Measurements from ENCODE around the gene USH2A.

DNA sequence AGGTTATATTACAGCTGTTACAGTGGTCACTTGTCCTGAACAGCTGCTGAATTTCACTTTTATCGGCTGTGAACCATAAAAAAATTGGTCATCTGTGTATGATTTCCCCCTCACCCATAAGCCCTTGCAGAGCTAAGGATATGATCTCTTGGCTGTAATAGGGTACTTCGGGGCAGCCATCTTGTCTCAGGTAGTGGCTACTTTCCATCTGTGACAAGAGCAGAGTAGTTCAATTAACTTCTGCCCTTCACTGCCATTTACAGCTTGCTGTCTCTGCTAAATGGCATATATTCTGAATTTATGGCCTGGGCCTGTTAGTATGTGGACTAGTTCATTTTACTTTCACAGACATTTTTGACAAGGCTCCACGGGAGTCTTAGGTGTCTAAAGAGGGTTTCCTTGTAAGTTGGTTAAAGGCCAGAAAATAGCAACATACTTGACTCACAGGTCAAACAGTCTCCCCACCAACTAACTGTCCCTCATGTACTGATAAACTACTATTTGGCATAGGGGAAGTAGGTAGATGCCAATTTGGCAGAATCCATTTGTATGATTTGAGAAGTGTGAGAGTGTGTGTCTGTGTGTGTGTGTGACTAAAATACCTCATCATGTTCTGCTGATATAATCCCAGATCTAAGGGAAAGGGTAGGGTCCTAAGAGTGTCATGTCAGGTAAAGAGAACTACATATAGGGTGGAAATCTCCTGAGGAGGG lies 704.5 kb downstream of the USH2A start:
- TF ChIP-seq, protein P1, sequence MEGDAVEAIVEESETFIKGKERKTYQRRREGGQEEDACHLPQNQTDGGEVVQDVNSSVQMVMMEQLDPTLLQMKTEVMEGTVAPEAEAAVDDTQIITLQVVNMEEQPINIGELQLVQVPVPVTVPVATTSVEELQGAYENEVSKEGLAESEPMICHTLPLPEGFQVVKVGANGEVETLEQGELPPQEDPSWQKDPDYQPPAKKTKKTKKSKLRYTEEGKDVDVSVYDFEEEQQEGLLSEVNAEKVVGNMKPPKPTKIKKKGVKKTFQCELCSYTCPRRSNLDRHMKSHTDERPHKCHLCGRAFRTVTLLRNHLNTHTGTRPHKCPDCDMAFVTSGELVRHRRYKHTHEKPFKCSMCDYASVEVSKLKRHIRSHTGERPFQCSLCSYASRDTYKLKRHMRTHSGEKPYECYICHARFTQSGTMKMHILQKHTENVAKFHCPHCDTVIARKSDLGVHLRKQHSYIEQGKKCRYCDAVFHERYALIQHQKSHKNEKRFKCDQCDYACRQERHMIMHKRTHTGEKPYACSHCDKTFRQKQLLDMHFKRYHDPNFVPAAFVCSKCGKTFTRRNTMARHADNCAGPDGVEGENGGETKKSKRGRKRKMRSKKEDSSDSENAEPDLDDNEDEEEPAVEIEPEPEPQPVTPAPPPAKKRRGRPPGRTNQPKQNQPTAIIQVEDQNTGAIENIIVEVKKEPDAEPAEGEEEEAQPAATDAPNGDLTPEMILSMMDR (conservative IDR thresholded peaks at IDR 0.05; ENCODE audit: low read depth, low read length), result no peak
- TF ChIP-seq EZH2 (IDR thresholded peaks at IDR 0.05; ENCODE audit: borderline replicate concordance, low read depth, low read length, poor library complexity, severe bottlenecking), result no peak

All from A673 (cell line).